CD4-positive, CD25-positive, alpha-beta regulatory T cell (primary cell): ENCODE results near the gene SRSF3. TPM values are rescaled to one million over a fixed set of nuclear protein-coding genes. Genes with fewer than 3 reads are reported as not detected.

ENCODE experiments used
- ATAC-seq, 2 donors: fragments of 150-1000 bp; cut with Tn5 transposase; one replicate each; pipeline ENCODE4 v1.10.0; 2021; ENCODE audit warnings: low read depth in 2 of 2, moderate number of reproducible peaks in 2 of 2, moderate library complexity in 1 of 2
- DNase-seq, 3 donors: peaks; one replicate each; pipeline versions ENCODE4 v3.0.0 to v3.0.0-alpha.2; 2012 to 2022; ENCODE audit warnings: mixed read lengths in 1 of 3
- H3K27ac ChIP-seq: one replicate; pipeline ENCODE4 v1.7.0; 2013; ENCODE audit warnings: mild to moderate bottlenecking, low read length; ENCODE audit not compliant: insufficient read depth, poor library complexity, severe bottlenecking
- H3K27me3 ChIP-seq: one replicate; pipeline ENCODE4 v1.7.0; 2013; ENCODE audit warnings: low read length; ENCODE audit not compliant: control insufficient read depth, insufficient read depth
- H3K36me3 ChIP-seq: one replicate; pipeline ENCODE4 v1.7.0; 2013; ENCODE audit warnings: mild to moderate bottlenecking, low read length, moderate library complexity; ENCODE audit not compliant: control insufficient read depth, insufficient read depth
- H3K4me1 ChIP-seq: 2 replicates; pipeline ENCODE4 v1.7.0; 2013; ENCODE audit warnings: mild to moderate bottlenecking, low read length; ENCODE audit not compliant: insufficient read depth, control insufficient read depth, poor library complexity, severe bottlenecking
- H3K4me3 ChIP-seq: one replicate; pipeline ENCODE4 v1.7.0; 2013; ENCODE audit warnings: low read depth, mild to moderate bottlenecking, low read length, moderate library complexity
- H3K9me3 ChIP-seq, 2 experiments: 1 replicate in 1 of 2; 2 replicates in 1 of 2; pipeline ENCODE4 v1.7.0; 2013; ENCODE audit warnings: low read length in 2 of 2, mild to moderate bottlenecking in 1 of 2, moderate library complexity in 1 of 2; ENCODE audit not compliant: control insufficient read depth in 2 of 2
- H3K27ac Mint-ChIP-seq, 3 donors: one replicate each; pipeline ENCODE4 v1.8.0; 2020 to 2022; ENCODE audit warnings: mild to moderate bottlenecking in 3 of 3, mixed read lengths in 3 of 3, moderate library complexity in 2 of 3
- H3K27me3 Mint-ChIP-seq: one replicate; pipeline ENCODE4 v1.8.0; 2022; ENCODE audit warnings: mild to moderate bottlenecking, mixed read lengths
- H3K36me3 Mint-ChIP-seq: one replicate; pipeline ENCODE4 v1.8.0; 2020; ENCODE audit warnings: mixed read lengths
- H3K4me1 Mint-ChIP-seq, 4 donors: one replicate each; pipeline ENCODE4 v1.8.0; 2020 to 2022; ENCODE audit warnings: mixed read lengths in 4 of 4, mild to moderate bottlenecking in 1 of 4
- H3K4me3 Mint-ChIP-seq, 4 donors: one replicate each; pipeline ENCODE4 v1.8.0; 2020 to 2022; ENCODE audit warnings: mild to moderate bottlenecking in 4 of 4, mixed read lengths in 4 of 4, moderate library complexity in 3 of 4
- H3K9me3 Mint-ChIP-seq, 7 donors: one replicate each; pipeline ENCODE4 v1.8.0; 2020 to 2022; ENCODE audit warnings: mixed read lengths in 7 of 7, mild to moderate bottlenecking in 3 of 7, moderate library complexity in 2 of 7
- polyA plus RNA-seq, 4 donors: library from polyadenylated mRNA; unstranded; fragments of 300-500 nt; fragmentation: Illumina TruSeq; gene quantifications; one replicate each; pipeline ENCODE4 v1.2.3, GENCODE V29; 2021
- total RNA-seq: library from RNA; stranded (reverse); gene quantifications from one replicate; pipeline ENCODE4 v1.2.3, GENCODE V29; 2022

SRSF3 gene
- total and polyA plus RNA-seq, 5 donors from 2014 or later: 398 to 731 (median 413) TPM

- Mint-ChIP-seq H3K4me1 (no peaks in the 10 kb centered on the region), H3K9me3 (no peaks in the 10 kb centered on the region), H3K27me3 (peaks cover 5% of the 10 kb centered on the region), H3K36me3 (no peaks in the 10 kb centered on the region), H3K27ac (no peak overlapping the region), H3K4me3 (no peak overlapping the region)
- Histone ChIP-seq H3K27ac (no peak overlapping the region), H3K27me3 (no peaks in the 10 kb centered on the region), H3K4me3 (no peak overlapping the region), H3K4me1 (no peaks in the 10 kb centered on the region), H3K9me3 (no peaks in the 10 kb centered on the region), H3K36me3 (no peaks in the 10 kb centered on the region)
- ATAC-seq: no peak
- no peak for DNase-seq
These were observed 35.6 kb downstream of the SRSF3 start for GRCh38 chr6:36629784-36630183.

- H3K27me3 ChIP-seq: no peaks in the 10 kb centered on the region
- DNase-seq (no peak), ATAC-seq (no peak)
- H3K36me3 Mint-ChIP-seq: no peaks in the 10 kb centered on the region
- H3K36me3 ChIP-seq: no peaks in the 10 kb centered on the region
- H3K4me1 ChIP-seq: no peaks in the 10 kb centered on the region
- H3K27me3 Mint-ChIP-seq: peaks cover 5% of the 10 kb centered on the region
- no peaks in the 10 kb centered on the region for H3K9me3 ChIP-seq
- no peak overlapping the region for H3K4me3 ChIP-seq
- H3K9me3 Mint-ChIP-seq: no peaks in the 10 kb centered on the region
- H3K4me1 Mint-ChIP-seq: no peaks in the 10 kb centered on the region
- H3K4me3 Mint-ChIP-seq: no peak overlapping the region
- no peak overlapping the region for H3K27ac ChIP-seq
- no peak overlapping the region for H3K27ac Mint-ChIP-seq
These were observed 37.3 kb downstream of the SRSF3 start for GRCh38 chr6:36631326-36632011.

DNA sequence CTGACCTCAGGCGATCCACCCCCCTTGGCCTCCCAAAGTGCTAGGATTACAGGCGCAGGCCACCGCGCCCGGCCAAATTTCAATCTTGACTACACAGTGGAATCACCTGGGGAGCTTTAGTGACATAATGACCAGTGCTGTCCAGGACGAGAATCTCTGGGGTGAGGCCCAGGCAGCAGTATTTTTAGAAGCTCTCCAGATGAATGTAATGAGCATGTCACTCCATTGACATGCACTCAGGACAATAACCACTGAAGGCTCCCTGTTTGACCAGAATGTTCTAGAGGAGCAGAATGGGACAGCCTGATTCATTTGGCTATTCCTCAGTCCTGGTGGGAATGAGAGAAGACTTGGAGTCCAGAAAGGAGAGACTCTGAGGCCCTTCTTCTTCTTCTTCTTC lies 39.2 kb downstream of the SRSF3 start:
- no peaks in the 10 kb centered on the region for H3K36me3 ChIP-seq
- peaks cover 5% of the 10 kb centered on the region for H3K27me3 Mint-ChIP-seq
- H3K4me3 ChIP-seq: no peak overlapping the region
- H3K4me1 Mint-ChIP-seq: no peaks in the 10 kb centered on the region
- H3K9me3 ChIP-seq: no peaks in the 10 kb centered on the region
- no peak overlapping the region for H3K27ac ChIP-seq
- no peak overlapping the region for H3K4me3 Mint-ChIP-seq
- DNase-seq (no peak), ATAC-seq (no peak)
- H3K36me3 Mint-ChIP-seq: no peaks in the 10 kb centered on the region
- H3K27me3 ChIP-seq: no peaks in the 10 kb centered on the region
- H3K27ac Mint-ChIP-seq: peak overlapping the region in 1 of 3 donors; percentile 38
- no peaks in the 10 kb centered on the region for H3K4me1 ChIP-seq
- H3K9me3 Mint-ChIP-seq: no peaks in the 10 kb centered on the region

DNA sequence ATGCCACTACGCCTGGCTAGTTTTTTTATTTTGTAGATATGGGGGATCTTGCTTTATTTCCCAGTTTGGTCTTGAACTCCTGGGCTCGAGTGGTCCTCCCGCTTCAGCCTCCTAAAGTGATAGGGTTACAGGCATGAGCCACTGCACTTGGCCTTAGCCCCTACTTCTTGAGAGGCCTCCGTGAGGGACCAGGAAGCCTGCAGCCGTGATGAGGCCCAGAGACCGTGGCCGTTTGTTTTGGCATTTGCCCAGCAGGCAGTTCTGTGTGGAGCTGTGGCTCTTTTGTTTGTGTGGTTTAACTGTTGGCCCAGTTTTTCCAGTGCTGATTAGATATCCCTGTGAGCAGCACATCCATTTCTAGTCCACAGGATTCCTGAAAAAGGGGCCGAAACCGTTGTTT lies 39.8 kb downstream of the SRSF3 start:
- H3K27me3 Mint-ChIP-seq: peaks cover 5% of the 10 kb centered on the region
- DNase-seq: no peak
- no peaks in the 10 kb centered on the region for H3K27me3 ChIP-seq
- peak overlapping the region in 1 of 3 donors; percentile 38 for H3K27ac Mint-ChIP-seq
- no peak for ATAC-seq
- H3K4me1 ChIP-seq: no peaks in the 10 kb centered on the region
- no peaks in the 10 kb centered on the region for H3K36me3 Mint-ChIP-seq
- H3K4me3 ChIP-seq: no peak overlapping the region
- H3K4me1 Mint-ChIP-seq: no peaks in the 10 kb centered on the region
- H3K9me3 ChIP-seq: no peaks in the 10 kb centered on the region
- no peak overlapping the region for H3K27ac ChIP-seq
- H3K4me3 Mint-ChIP-seq: no peak overlapping the region
- H3K9me3 Mint-ChIP-seq: no peaks in the 10 kb centered on the region
- H3K36me3 ChIP-seq: no peaks in the 10 kb centered on the region

GRCh38 chr6:36634317-36635108 lies 40.4 kb downstream of the SRSF3 start:
- Mint-ChIP-seq H3K4me1 (no peaks in the 10 kb centered on the region), H3K9me3 (no peaks in the 10 kb centered on the region), H3K27ac (no peak overlapping the region), H3K27me3 (peaks cover 5% of the 10 kb centered on the region), H3K4me3 (no peak overlapping the region), H3K36me3 (no peaks in the 10 kb centered on the region)
- DNase-seq (no peak), ATAC-seq (no peak)
- H3K4me3 ChIP-seq: no peak overlapping the region
- no peaks in the 10 kb centered on the region for H3K36me3 ChIP-seq
- no peak overlapping the region for H3K27ac ChIP-seq
- no peaks in the 10 kb centered on the region for H3K27me3 ChIP-seq
- H3K4me1 ChIP-seq: no peaks in the 10 kb centered on the region
- H3K9me3 ChIP-seq: no peaks in the 10 kb centered on the region

GRCh38 chr6:36636283-36636682 lies 42.1 kb downstream of the SRSF3 start:
- no peaks in the 10 kb centered on the region for H3K36me3 Mint-ChIP-seq
- Histone ChIP-seq H3K27ac (no peak overlapping the region), H3K27me3 (no peaks in the 10 kb centered on the region), H3K36me3 (no peaks in the 10 kb centered on the region), H3K9me3 (no peaks in the 10 kb centered on the region), H3K4me1 (no peaks in the 10 kb centered on the region), H3K4me3 (no peak overlapping the region)
- H3K27ac Mint-ChIP-seq: no peak overlapping the region
- H3K27me3 Mint-ChIP-seq: peaks cover 5% of the 10 kb centered on the region
- H3K4me3 Mint-ChIP-seq: no peak overlapping the region
- no peak for DNase-seq
- no peaks in the 10 kb centered on the region for H3K9me3 Mint-ChIP-seq
- no peak for ATAC-seq
- H3K4me1 Mint-ChIP-seq: no peaks in the 10 kb centered on the region

GRCh38 chr6:36636687-36637418 lies 42.7 kb downstream of the SRSF3 start:
- H3K36me3 ChIP-seq: no peaks in the 10 kb centered on the region
- DNase-seq (no peak), ATAC-seq (no peak)
- Mint-ChIP-seq H3K27ac (no peak overlapping the region), H3K27me3 (peaks cover 5% of the 10 kb centered on the region), H3K9me3 (no peaks in the 10 kb centered on the region), H3K4me3 (no peak overlapping the region), H3K36me3 (no peaks in the 10 kb centered on the region), H3K4me1 (no peaks in the 10 kb centered on the region)
- H3K4me1 ChIP-seq: no peaks in the 10 kb centered on the region
- no peaks in the 10 kb centered on the region for H3K27me3 ChIP-seq
- no peaks in the 10 kb centered on the region for H3K9me3 ChIP-seq
- H3K27ac ChIP-seq: no peak overlapping the region
- no peak overlapping the region for H3K4me3 ChIP-seq
